ENCODE measurements around the gene ZSWIM3.

DNA sequence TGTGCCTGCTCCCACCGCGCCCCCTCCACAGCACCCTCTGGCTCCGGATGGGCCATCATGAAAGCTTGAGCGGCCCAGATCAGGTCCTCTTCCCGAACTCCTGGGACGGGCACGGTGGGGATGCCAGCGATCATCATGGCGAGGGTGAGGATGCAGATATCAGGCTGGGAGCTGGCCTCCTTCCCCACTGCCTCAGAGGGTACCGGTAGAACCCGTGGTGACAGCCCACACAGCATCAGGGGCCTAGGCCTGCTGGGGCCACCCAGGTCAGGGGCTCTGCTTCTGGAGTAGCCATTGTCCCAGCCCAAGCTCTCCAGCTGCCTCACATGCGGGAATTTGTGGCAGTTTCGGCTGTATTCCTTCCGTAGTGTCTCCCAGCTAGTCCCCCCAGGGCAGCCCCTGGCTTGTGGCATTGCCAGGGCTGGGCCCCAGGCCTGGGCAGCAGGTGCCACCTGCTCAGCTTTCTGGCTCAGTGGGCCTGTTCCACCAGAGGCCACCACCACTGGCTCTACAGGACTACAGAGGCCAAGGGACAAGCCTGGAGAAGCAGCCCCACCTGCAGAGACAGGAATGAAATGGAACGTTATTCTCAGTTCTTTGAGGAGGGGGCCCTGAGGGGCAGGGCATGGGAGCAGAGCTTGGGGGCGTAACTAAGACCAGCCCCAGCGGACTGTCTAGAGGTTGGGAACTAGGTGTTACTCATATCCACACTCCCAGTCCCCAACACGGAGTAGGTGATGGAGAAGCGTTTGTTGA is 29.4 kb downstream of the ZSWIM3 start:
- TF ChIP-seq, protein P1, sequence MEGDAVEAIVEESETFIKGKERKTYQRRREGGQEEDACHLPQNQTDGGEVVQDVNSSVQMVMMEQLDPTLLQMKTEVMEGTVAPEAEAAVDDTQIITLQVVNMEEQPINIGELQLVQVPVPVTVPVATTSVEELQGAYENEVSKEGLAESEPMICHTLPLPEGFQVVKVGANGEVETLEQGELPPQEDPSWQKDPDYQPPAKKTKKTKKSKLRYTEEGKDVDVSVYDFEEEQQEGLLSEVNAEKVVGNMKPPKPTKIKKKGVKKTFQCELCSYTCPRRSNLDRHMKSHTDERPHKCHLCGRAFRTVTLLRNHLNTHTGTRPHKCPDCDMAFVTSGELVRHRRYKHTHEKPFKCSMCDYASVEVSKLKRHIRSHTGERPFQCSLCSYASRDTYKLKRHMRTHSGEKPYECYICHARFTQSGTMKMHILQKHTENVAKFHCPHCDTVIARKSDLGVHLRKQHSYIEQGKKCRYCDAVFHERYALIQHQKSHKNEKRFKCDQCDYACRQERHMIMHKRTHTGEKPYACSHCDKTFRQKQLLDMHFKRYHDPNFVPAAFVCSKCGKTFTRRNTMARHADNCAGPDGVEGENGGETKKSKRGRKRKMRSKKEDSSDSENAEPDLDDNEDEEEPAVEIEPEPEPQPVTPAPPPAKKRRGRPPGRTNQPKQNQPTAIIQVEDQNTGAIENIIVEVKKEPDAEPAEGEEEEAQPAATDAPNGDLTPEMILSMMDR (IDR thresholded peaks at IDR 0.05; ENCODE audit: control extremely low read depth in 1 of 3, insufficient read depth in 1 of 3, low read depth in 1 of 3, low read length in 3 of 3), result no peak
- TF ChIP-seq RFX5 (IDR thresholded peaks at IDR 0.05; ENCODE audit: borderline replicate concordance, low read depth, low read length) (no peak), GABPA (IDR thresholded peaks at IDR 0.05; ENCODE audit: borderline replicate concordance, insufficient read depth, low read length) (no peak), FOSL1 (IDR thresholded peaks at IDR 0.05; ENCODE audit: insufficient read depth, low read depth, low read length) (no peak), CREB1 (IDR thresholded peaks at IDR 0.05) (no peak), EZH2 (IDR thresholded peaks at IDR 0.05; ENCODE audit: low read depth, low read length, severe bottlenecking) (no peak), SP1 (IDR thresholded peaks at IDR 0.05; ENCODE audit: low read depth, low read length) (no peak), KDM1A (IDR thresholded peaks at IDR 0.05; ENCODE audit: borderline replicate concordance, low read length) (no peak), TAF7 (optimal IDR thresholded peaks at IDR 0.05; ENCODE audit: borderline replicate concordance, low read depth, low read length) (no peak)
